ENCODE results near the gene MYBPC2.

- TF ChIP-seq CTCF (IDR thresholded peaks at IDR 0.05; ENCODE audit: insufficient read depth, low read depth, low read length): no peak
- TF ChIP-seq EZH2 (IDR thresholded peaks at IDR 0.05; ENCODE audit: insufficient read depth, low read length): no peak
These were observed 64.3 kb downstream of the MYBPC2 start for GRCh38 chr19:50497022-50497405.
